ENCODE data around the gene RPL13. TPM values are rescaled to one million over a fixed set of nuclear protein-coding genes. Genes with fewer than 3 reads are reported as not detected.

The RPL13 gene
- total RNA-seq, 1 experiment from 2014 or later = 3,458 TPM

Other genes with a start within 250 kb of the RPL13 start
- gene ANKRD11, start 70.1 kb upstream of the RPL13 start, total RNA-seq (2014; rRNA removed; shearing (Covaris generic)) = 34.4 and 39.2 TPM in 2 replicates
- gene SPG7, start 52.3 kb upstream of the RPL13 start, total RNA-seq (2014; rRNA removed; shearing (Covaris generic)) = 45.0 and 46.7 TPM in 2 replicates
- 3.9 and 10.0 TPM in 2 replicates for gene CPNE7, start 15.1 kb downstream of the RPL13 start, total RNA-seq (2014; rRNA removed; shearing (Covaris generic))
- gene DPEP1, start 53.0 kb downstream of the RPL13 start, total RNA-seq (2014; rRNA removed; shearing (Covaris generic)) = not detected in 2 replicates
- 70.7 and 95.1 TPM in 2 replicates for gene CHMP1A, start 97.0 kb downstream of the RPL13 start, total RNA-seq (2014; rRNA removed; shearing (Covaris generic))
- gene SPATA33, start 97.2 kb downstream of the RPL13 start, total RNA-seq (2014; rRNA removed; shearing (Covaris generic)) = 6.4 and 9.9 TPM in 2 replicates
- gene CDK10, start 126.0 kb downstream of the RPL13 start, total RNA-seq (2014; rRNA removed; shearing (Covaris generic)) = 23.0 and 37.5 TPM in 2 replicates
- gene SPATA2L, start 141.0 kb downstream of the RPL13 start, total RNA-seq (2014; rRNA removed; shearing (Covaris generic)) = 8.1 and 9.2 TPM in 2 replicates
- gene VPS9D1, start 160.2 kb downstream of the RPL13 start, total RNA-seq (2014; rRNA removed; shearing (Covaris generic)) = 4.1 and 6.0 TPM in 2 replicates
- gene ZNF276, start 160.9 kb downstream of the RPL13 start, total RNA-seq (2014; rRNA removed; shearing (Covaris generic)) = 5.9 and 6.9 TPM in 2 replicates